ENCODE data around the gene KRTAP10-4. TPM values are rescaled to one million over a fixed set of nuclear protein-coding genes. Genes with fewer than 3 reads are reported as not detected.
A peak's percentile ranks its signal among the peaks of the same experiment; 100 is the strongest.

KRTAP10-4 gene
- total and polyA plus RNA-seq, 7 donors, result not detected

DNA sequence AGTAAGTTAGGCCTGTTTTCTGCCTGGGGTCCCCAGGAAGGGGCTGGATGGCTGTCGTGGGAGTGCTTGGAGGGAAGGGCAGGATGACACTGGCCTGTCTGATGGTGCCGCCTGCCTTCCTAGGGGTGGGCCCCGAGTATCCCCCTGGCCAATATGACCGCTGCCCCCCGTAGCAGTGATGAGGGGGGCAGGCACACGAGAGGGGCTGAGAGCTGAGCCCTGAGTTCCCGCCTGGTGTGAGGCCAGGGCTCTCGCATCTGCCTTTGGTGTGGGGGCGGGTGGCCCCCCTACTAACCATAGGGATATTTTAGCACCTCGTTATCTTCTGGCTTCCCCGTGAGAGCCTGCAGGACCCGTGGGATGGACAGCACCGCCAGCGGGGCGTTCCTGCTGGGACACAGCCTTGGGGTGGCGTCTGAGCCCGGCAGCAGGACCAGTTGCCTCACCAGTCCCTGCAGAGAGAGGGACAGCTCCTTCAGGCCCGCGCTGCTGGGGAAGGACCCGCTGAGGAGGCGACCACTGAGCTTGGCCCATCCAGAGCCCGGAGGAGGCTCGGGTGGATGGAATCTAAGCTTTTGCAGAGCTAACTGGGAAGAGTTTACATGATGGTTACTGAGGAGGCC is 43.9 kb upstream of the KRTAP10-4 start:
- peak in 1 of 2 donors; percentile 32 for DNase-seq
- no peak for TF ChIP-seq CTCF (IDR thresholded peaks at IDR 0.05)
- WGBS, 3 donors, result 76 to 80% (median 78%) methylated on average over 23 of the region's 23 CpGs
- no peaks in the 10 kb centered on the region for H3K9me3 ChIP-seq
- ATAC-seq, result no peak
- no peak overlapping the region for H3K27ac ChIP-seq
- intact Hi-C loops (cut with DNase I), result no loop called here
- no peaks in the 10 kb centered on the region for H3K4me1 ChIP-seq
- H3K27me3 ChIP-seq (ENCODE audit: insufficient read depth in 3 of 3, low read length in 2 of 3), result peaks cover 0 to 25% (median 4%) of the 10 kb centered on the region in 3 donors
- H3K36me3 ChIP-seq (ENCODE audit: insufficient read depth in 1 of 2, low read depth in 1 of 2), result no peaks in the 10 kb centered on the region
- no peak overlapping the region for H3K4me3 ChIP-seq

DNA sequence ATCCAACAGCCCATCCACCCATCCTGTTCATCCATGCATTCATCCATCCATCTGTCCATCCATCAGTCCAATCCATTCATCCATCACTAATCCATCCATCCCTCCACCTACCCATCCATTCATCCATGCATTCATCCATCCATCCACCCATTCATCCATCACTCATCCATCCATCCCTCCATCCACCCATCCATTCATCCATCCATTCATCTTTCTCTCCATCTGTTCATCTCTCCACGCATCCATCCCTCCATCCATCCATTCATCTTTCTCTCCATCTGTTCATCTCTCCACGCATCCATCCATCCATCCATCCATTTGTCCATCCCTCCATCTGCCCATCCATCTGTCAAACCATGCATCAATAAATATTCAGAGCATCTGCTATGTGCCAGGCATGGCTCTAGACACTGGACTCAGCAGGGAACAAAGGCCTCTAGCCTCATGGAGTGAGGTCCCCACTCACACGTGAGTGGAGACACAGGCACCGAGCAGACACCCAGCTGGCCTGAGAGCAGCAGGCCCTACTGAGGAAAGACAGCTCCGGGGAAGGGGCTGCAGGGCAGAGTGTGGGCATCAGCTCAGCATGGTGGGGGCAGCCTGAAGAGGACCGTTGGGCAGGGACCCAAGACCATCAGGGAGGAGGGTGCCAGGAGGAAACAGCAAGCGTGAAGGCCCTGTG is 43.2 kb upstream of the KRTAP10-4 start:
- Histone ChIP-seq H3K4me1 (no peaks in the 10 kb centered on the region), H3K27ac (no peak overlapping the region), H3K9me3 (no peaks in the 10 kb centered on the region), H3K27me3 (ENCODE audit: insufficient read depth in 3 of 3, low read length in 2 of 3) (peaks cover 0 to 22% (median 4%) of the 10 kb centered on the region in 3 donors), H3K4me3 (no peak overlapping the region), H3K36me3 (ENCODE audit: insufficient read depth in 1 of 2, low read depth in 1 of 2) (no peaks in the 10 kb centered on the region)
- TF ChIP-seq CTCF (IDR thresholded peaks at IDR 0.05), result no peak
- DNase-seq (no peak), ATAC-seq (no peak)
- WGBS, 3 donors, result 75 to 76% (median 76%) methylated on average over 7 of the region's 7 CpGs
- intact Hi-C loops (cut with DNase I), result no loop called here

GRCh38 chr21:44530903-44531605 is 42.5 kb upstream of the KRTAP10-4 start:
- peaks cover 0 to 21% (median 4%) of the 10 kb centered on the region in 3 donors for H3K27me3 ChIP-seq (ENCODE audit: insufficient read depth in 3 of 3, low read length in 2 of 3)
- no peak for DNase-seq
- no peak for ATAC-seq
- no peaks in the 10 kb centered on the region for H3K9me3 ChIP-seq
- intact Hi-C loops (cut with DNase I), result no loop called here
- H3K4me3 ChIP-seq, result no peak overlapping the region
- no peaks in the 10 kb centered on the region for H3K36me3 ChIP-seq (ENCODE audit: insufficient read depth in 1 of 2, low read depth in 1 of 2)
- WGBS, 3 donors, result 57 to 69% (median 59%) methylated on average over 23 of the region's 23 CpGs
- no peaks in the 10 kb centered on the region for H3K4me1 ChIP-seq
- TF ChIP-seq CTCF (IDR thresholded peaks at IDR 0.05), result no peak
- no peak overlapping the region for H3K27ac ChIP-seq

- H3K4me1 ChIP-seq, result no peaks in the 10 kb centered on the region
- 35 to 44% (median 36%) methylated on average over 30 of the region's 30 CpGs for WGBS, 3 donors
- H3K27me3 ChIP-seq (ENCODE audit: insufficient read depth in 3 of 3, low read length in 2 of 3), result peaks cover 0 to 18% (median 4%) of the 10 kb centered on the region in 3 donors
- intact Hi-C loops (cut with DNase I), result no loop called here
- peak in 1 of 2 donors; percentile 30 for DNase-seq
- H3K27ac ChIP-seq, result no peak overlapping the region
- ATAC-seq, result no peak
- TF ChIP-seq CTCF (IDR thresholded peaks at IDR 0.05), result no peak
- H3K36me3 ChIP-seq (ENCODE audit: insufficient read depth in 1 of 2, low read depth in 1 of 2), result no peaks in the 10 kb centered on the region
- H3K4me3 ChIP-seq, result no peak overlapping the region
- no peaks in the 10 kb centered on the region for H3K9me3 ChIP-seq
Measured at GRCh38 chr21:44531606-44532564, 41.6 kb upstream of the KRTAP10-4 start.

Measured in psoas muscle (tissue), 8 donors.